Peyer's patch (tissue), 4 donors: ENCODE results near the gene MREG.

Experiments
- CTCF ChIP-seq, 6 experiments: fragments of 450-650 bp in 4 of 6; fragments of 200-600 bp in 2 of 6; sonication (generic) in 1 of 6; IDR thresholded peaks; one replicate each; pipeline ENCODE4 v1.5.1; 2017 to 2019; ENCODE audit warnings: antibody characterized with exemption in 6 of 6, mild to moderate bottlenecking in 3 of 6, moderate library complexity in 1 of 6
- POLR2A ChIP-seq, 2 donors: fragments of 450-650 bp; IDR thresholded peaks; one replicate each; pipeline ENCODE4 v1.5.1; 2017; ENCODE audit warnings: antibody characterized with exemption in 2 of 2, mild to moderate bottlenecking in 2 of 2, moderate library complexity in 2 of 2

- no peak for TF ChIP-seq POLR2A (IDR thresholded peaks at IDR 0.05)
- TF ChIP-seq CTCF (IDR thresholded peaks at IDR 0.05), result no peak
Measured at GRCh38 chr2:216001216-216002100, 11.9 kb downstream of the MREG start.
